CD8-positive, alpha-beta memory T cell (primary cell): Measurements from ENCODE around the gene ARAP3. TPM values are rescaled to one million over a fixed set of nuclear protein-coding genes. Genes with fewer than 3 reads are reported as not detected.
A peak's percentile ranks its signal among the peaks of the same experiment; 100 is the strongest.
"Not testable (repeated sequence)": the region's sequence is repeated elsewhere in the genome, so short reads cannot be mapped to it uniquely, and the experiment has no call there.

Source experiments
- CTCF ChIA-PET: fragments of 350-600 bp; sonication (Branson Sonifier 250); formaldehyde crosslinking; loops from one replicate; lab custom pipeline; 2021; ENCODE audit warnings: antibody characterized with exemption; lab: Charles Lee
- POLR2A ChIA-PET: fragments of 350-600 bp; sonication (Branson Sonifier 250); formaldehyde crosslinking; loops from one replicate; lab custom pipeline; 2021; ENCODE audit warnings: antibody characterized with exemption; lab: Charles Lee
- DNase-seq, 5 donors: peaks; one replicate each; pipeline versions ENCODE4 v3.0.0 to v3.0.0-alpha.2; 2020 to 2022; ENCODE audit warnings: mixed read lengths in 1 of 5
- H3K27ac ChIP-seq: one replicate; pipeline ENCODE4 v1.7.0; 2013; ENCODE audit warnings: low read depth, mild to moderate bottlenecking, low read length, moderate library complexity
- H3K27me3 ChIP-seq: 2 replicates; pipeline ENCODE4 v1.7.0; 2013; ENCODE audit warnings: low read length, mild to moderate bottlenecking; ENCODE audit not compliant: insufficient read depth, poor library complexity, severe bottlenecking
- H3K36me3 ChIP-seq: 2 replicates; pipeline ENCODE4 v1.7.0; 2013; ENCODE audit warnings: mild to moderate bottlenecking, low read length, moderate library complexity; ENCODE audit not compliant: insufficient read depth
- H3K4me1 ChIP-seq: 2 replicates; pipeline ENCODE4 v1.7.0; 2013; ENCODE audit warnings: mild to moderate bottlenecking, low read length, moderate library complexity; ENCODE audit not compliant: insufficient read depth
- H3K4me3 ChIP-seq: 2 replicates; pipeline ENCODE4 v1.7.0; 2013; ENCODE audit warnings: mild to moderate bottlenecking, low read length
- H3K9me3 ChIP-seq: 2 replicates; pipeline ENCODE4 v1.7.0; 2013; ENCODE audit warnings: mild to moderate bottlenecking, low read length
- H3K27ac Mint-ChIP-seq, 8 donors: one replicate each; pipeline ENCODE4 v1.8.0; 2020 to 2021; ENCODE audit warnings: mixed read lengths in 8 of 8, mild to moderate bottlenecking in 6 of 8, inconsistent platforms in 3 of 8, moderate library complexity in 3 of 8
- H3K27me3 Mint-ChIP-seq, 2 donors: one replicate each; pipeline ENCODE4 v1.8.0; 2020 to 2021; ENCODE audit warnings: mixed read lengths in 2 of 2, mild to moderate bottlenecking in 1 of 2, moderate library complexity in 1 of 2
- H3K36me3 Mint-ChIP-seq, 3 donors: one replicate each; pipeline ENCODE4 v1.8.0; 2020 to 2021; ENCODE audit warnings: mixed read lengths in 3 of 3, inconsistent platforms in 1 of 3, mild to moderate bottlenecking in 1 of 3
- H3K4me1 Mint-ChIP-seq, 3 donors: one replicate each; pipeline ENCODE4 v1.8.0; 2020 to 2021; ENCODE audit warnings: mixed read lengths in 3 of 3, inconsistent platforms in 1 of 3, mild to moderate bottlenecking in 1 of 3
- H3K4me3 Mint-ChIP-seq, 7 donors: one replicate each; pipeline ENCODE4 v1.8.0; 2020 to 2021; ENCODE audit warnings: mixed read lengths in 7 of 7, mild to moderate bottlenecking in 6 of 7, moderate library complexity in 4 of 7, inconsistent platforms in 2 of 7
- H3K9me3 Mint-ChIP-seq, 5 donors: one replicate each; pipeline ENCODE4 v1.8.0; 2020 to 2022; ENCODE audit warnings: mixed read lengths in 5 of 5, mild to moderate bottlenecking in 3 of 5, moderate library complexity in 2 of 5, inconsistent platforms in 1 of 5
- polyA plus RNA-seq: library from polyadenylated mRNA; unstranded; fragments of 300-500 nt; fragmentation: Illumina TruSeq; gene quantifications from one replicate; pipeline ENCODE4 v1.2.3, GENCODE V29; 2021
- total RNA-seq, 2 experiments: library from RNA; stranded (reverse); gene quantifications; one replicate each; pipeline ENCODE4 v1.2.3, GENCODE V29; 2021

Gene ARAP3
- 1 to 10 TPM; 6.9 to 7.9 TPM for total RNA-seq
- 0.20 TPM for polyA plus RNA-seq

- Histone ChIP-seq H3K27ac (peak within 1 kb of the TSS; percentile 38), H3K36me3 (no peaks in the 10 kb centered on the region)
Observed at GRCh38 chr5:141681695-141682641, at the start of gene ARAP3. ARAP3 (minus strand) TSS chr5:141682230; CDS start chr5:141680486, 1,744 bp downstream.

DNA sequence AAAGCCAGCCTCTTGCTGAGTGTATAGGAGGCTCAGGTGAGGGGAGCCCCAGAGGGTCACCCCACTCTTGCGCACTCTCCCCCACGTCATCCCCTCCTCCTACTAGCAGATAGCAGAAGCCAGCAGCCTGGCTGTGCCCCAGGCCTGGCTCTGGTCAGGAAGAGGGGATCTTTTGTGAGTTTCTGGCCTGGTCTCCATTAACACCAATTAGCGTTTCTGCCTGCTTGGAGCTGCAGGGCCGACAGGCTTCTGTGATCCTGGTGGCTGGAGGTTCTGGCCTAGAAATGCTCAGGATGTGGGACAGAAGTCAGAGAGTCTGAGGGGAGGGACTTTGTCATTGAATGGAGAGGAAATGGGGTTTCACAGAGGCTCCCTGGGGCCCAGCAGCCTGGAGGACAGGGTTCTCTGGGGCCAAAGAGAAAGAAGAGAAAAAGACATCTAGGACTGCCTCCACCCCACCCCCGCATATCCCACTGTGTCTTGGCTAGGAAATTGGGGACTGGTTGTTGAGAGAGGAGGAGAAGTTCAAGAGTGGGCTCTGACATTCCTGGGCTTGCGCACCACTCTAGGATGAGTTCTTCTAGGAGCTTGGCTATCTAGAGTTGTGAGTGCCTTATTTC is 47.5 kb upstream of the ARAP3 start:
- Mint-ChIP-seq H3K4me1 (no peaks in the 10 kb centered on the region), H3K9me3 (no peaks in the 10 kb centered on the region), H3K27me3 (peaks cover 11 to 24% of the 10 kb centered on the region in 2 donors), H3K4me3 (no peak overlapping the region), H3K36me3 (no peaks in the 10 kb centered on the region), H3K27ac (no peak overlapping the region)
- ChIA-PET POLR2A (no interaction called here), CTCF (no interaction called here)
- DNase-seq: no peak
- no peaks in the 10 kb centered on the region for H3K27me3 ChIP-seq
- H3K4me1 ChIP-seq: no peaks in the 10 kb centered on the region
- H3K27ac ChIP-seq: no peak overlapping the region
- no peaks in the 10 kb centered on the region for H3K9me3 ChIP-seq
- no peak overlapping the region for H3K4me3 ChIP-seq
- no peaks in the 10 kb centered on the region for H3K36me3 ChIP-seq

More at GRCh38 chr5:141681695-141682641, at the start of gene ARAP3:
- Histone ChIP-seq H3K9me3 (no peaks in the 10 kb centered on the region), H3K4me3 (peak within 1 kb of the TSS; percentile 50), H3K4me1 (peaks cover 27% of the 10 kb centered on the region), H3K27me3 (no peaks in the 10 kb centered on the region)
- Mint-ChIP-seq H3K4me3 (peak within 1 kb of the TSS; percentile 65 to 91 (median 84)), H3K27me3 (peaks cover 0 to 4% of the 10 kb centered on the region in 2 donors), H3K36me3 (peaks cover 0 to 1% (median 0%) of the 10 kb centered on the region in 3 donors), H3K4me1 (peaks cover 25 to 46% (median 29%) of the 10 kb centered on the region in 3 donors), H3K9me3 (no peaks in the 10 kb centered on the region), H3K27ac (peak within 1 kb of the TSS; percentile 7 to 93 (median 78))
- ChIA-PET POLR2A (interaction anchor here (0.8 to 1.9 kb wide), 2 partner anchors 11 kb away, joined by 3 to 17 read pairs; no protein-coding TSS in a partner anchor), CTCF (interaction anchor here (0.9 to 7.1 kb wide), 7 partner anchors 12 to 278 kb away, joined by 3 to 61 read pairs (median 14); partner anchors contain the start of gene PCDH1)
- DNase-seq: peak in 4 of 5 donors; percentile 17 to 64 (median 39)

DNA sequence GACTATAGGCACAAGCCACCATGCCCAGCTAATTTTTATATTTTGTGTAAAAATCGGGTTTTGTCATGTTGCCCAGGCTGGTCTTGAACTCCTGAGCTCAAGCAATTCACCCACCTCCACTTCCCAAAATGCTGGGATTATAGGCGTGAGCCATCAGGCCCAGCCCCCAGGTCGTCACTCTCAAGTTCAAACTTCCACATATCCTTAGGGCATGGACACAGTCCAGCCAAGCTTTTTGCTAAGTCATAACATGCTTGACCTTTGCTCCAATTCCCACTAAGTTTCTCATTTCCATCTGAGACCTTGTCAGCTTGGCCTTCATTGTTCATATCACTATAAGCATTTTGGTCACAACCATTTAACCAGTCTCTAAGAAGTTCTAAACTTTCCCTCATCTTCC is 43.9 kb upstream of the ARAP3 start:
- CTCF ChIA-PET: interaction anchor here (1.1 kb wide), 1 partner anchor 154 kb away, joined by 3 read pairs; no protein-coding TSS in a partner anchor

DNA sequence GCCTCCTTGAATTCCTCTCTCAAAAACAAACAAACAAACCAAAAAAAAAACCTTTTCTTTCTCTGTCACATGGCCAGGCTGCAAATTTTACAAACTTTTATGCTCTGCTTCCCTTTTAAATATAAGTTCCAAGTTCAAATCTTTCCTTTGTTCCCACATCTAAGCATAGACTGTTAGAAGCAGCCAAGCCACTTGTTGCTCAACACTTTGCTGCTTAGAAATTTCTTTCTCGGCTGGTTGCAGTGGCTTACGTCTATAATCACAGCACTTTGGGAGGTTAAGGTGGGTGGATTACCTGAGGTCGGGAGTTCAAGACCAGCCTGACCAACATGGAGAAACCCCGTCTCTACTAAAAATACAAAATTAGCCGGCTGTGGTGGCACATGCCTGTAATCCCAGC is 43.1 kb upstream of the ARAP3 start:
- H3K4me3 Mint-ChIP-seq, POLR2A ChIA-PET, H3K27me3 ChIP-seq, H3K4me1 ChIP-seq, H3K36me3 ChIP-seq, DNase-seq, H3K27ac ChIP-seq, H3K4me3 ChIP-seq, H3K4me1 Mint-ChIP-seq, H3K9me3 ChIP-seq, H3K36me3 Mint-ChIP-seq, H3K9me3 Mint-ChIP-seq, H3K27ac Mint-ChIP-seq: not testable (repeated sequence)
- CTCF ChIA-PET: interaction anchor here (0.7 to 1.1 kb wide), 2 partner anchors 23 to 154 kb away, joined by 3 read pairs; no protein-coding TSS in a partner anchor
- H3K27me3 Mint-ChIP-seq: peaks cover 4 to 14% of the 10 kb centered on the region in 2 donors

More for the DNA sequence above, 43.9 kb upstream of the ARAP3 start:
- H3K36me3 ChIP-seq: no peaks in the 10 kb centered on the region
- Mint-ChIP-seq H3K4me3 (no peak overlapping the region), H3K27ac (no peak overlapping the region), H3K36me3 (no peaks in the 10 kb centered on the region), H3K27me3 (peaks cover 4 to 19% of the 10 kb centered on the region in 2 donors), H3K9me3 (no peaks in the 10 kb centered on the region), H3K4me1 (no peaks in the 10 kb centered on the region)
- H3K9me3 ChIP-seq: no peaks in the 10 kb centered on the region
- POLR2A ChIA-PET: no interaction called here
- no peak overlapping the region for H3K27ac ChIP-seq
- H3K4me3 ChIP-seq: no peak overlapping the region
- no peak for DNase-seq
- H3K27me3 ChIP-seq: no peaks in the 10 kb centered on the region
- H3K4me1 ChIP-seq: no peaks in the 10 kb centered on the region

DNA sequence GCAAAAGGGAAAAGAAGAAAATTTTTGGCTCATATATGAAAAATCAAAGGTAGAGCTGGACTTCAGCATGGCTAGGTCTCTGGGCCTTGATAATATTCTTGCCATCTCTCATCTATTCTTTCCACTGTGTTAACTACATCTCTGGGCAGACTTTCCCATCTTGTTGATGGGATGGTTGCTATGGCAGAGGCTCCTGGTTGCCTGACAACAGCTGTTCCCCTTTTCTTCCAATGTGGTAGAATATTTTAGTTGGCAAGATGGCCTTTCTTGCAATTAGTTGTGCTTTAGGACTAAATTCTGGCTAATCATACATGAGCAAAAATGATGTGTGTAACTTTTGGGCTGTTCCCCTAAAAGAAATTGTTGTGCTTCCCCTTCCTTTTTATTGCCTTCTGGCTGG is 40.2 kb upstream of the ARAP3 start:
- Mint-ChIP-seq H3K9me3 (no peaks in the 10 kb centered on the region), H3K27ac (no peak overlapping the region), H3K4me1 (no peaks in the 10 kb centered on the region), H3K27me3 (peaks cover 5 to 7% of the 10 kb centered on the region in 2 donors), H3K36me3 (no peaks in the 10 kb centered on the region), H3K4me3 (no peak overlapping the region)
- Histone ChIP-seq H3K9me3 (no peaks in the 10 kb centered on the region), H3K27ac (no peak overlapping the region), H3K27me3 (no peaks in the 10 kb centered on the region), H3K36me3 (no peaks in the 10 kb centered on the region), H3K4me3 (no peak overlapping the region), H3K4me1 (no peaks in the 10 kb centered on the region)
- ChIA-PET POLR2A (no interaction called here), CTCF (interaction anchor here (1.8 kb wide), 1 partner anchor 157 kb away, joined by 7 read pairs; no protein-coding TSS in a partner anchor)
- no peak for DNase-seq

- no peak overlapping the region for H3K27ac ChIP-seq
- Mint-ChIP-seq H3K27ac (no peak overlapping the region), H3K4me1 (no peaks in the 10 kb centered on the region), H3K27me3 (peaks cover 8 to 26% of the 10 kb centered on the region in 2 donors), H3K36me3 (no peaks in the 10 kb centered on the region), H3K4me3 (no peak overlapping the region), H3K9me3 (no peaks in the 10 kb centered on the region)
- H3K4me1 ChIP-seq: no peaks in the 10 kb centered on the region
- POLR2A ChIA-PET: no interaction called here
- DNase-seq: no peak
- no peaks in the 10 kb centered on the region for H3K27me3 ChIP-seq
- H3K4me3 ChIP-seq: no peak overlapping the region
- CTCF ChIA-PET: interaction anchor here (1.3 to 1.6 kb wide), 3 partner anchors 25 to 244 kb away, joined by 3 to 4 read pairs (median 4); no protein-coding TSS in a partner anchor
- no peaks in the 10 kb centered on the region for H3K36me3 ChIP-seq
- H3K9me3 ChIP-seq: no peaks in the 10 kb centered on the region
Observed at GRCh38 chr5:141717043-141717442, 35.0 kb upstream of the ARAP3 start.

DNA sequence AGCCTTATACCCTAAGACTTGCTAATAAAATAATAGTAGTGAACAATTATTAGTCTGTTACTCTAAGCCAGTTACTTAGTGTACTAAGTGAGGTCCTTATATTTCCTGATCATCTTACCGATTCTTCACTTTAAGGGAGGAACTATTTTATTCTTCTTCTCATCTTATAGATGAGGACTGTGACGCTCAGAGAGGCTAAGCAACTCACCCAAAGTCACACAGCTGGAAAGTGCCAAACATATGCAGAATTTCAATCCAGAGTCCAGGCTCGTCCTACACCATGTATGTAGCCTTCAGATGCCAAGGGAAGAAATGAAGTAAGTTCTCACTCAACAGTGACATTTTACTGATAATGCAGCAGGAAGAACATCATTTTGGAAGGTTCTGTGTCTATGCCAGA is 34.4 kb upstream of the ARAP3 start:
- CTCF ChIA-PET: interaction anchor here (1.3 to 1.6 kb wide), 2 partner anchors 24 to 244 kb away, joined by 3 to 4 read pairs; no protein-coding TSS in a partner anchor
- H3K9me3 ChIP-seq: no peaks in the 10 kb centered on the region
- peaks cover 8 to 26% of the 10 kb centered on the region in 2 donors for H3K27me3 Mint-ChIP-seq
- POLR2A ChIA-PET: interaction anchor here (0.5 kb wide), 1 partner anchor 108 kb away, joined by 5 read pairs; no protein-coding TSS in a partner anchor
- no peak overlapping the region for H3K27ac ChIP-seq
- no peak for DNase-seq
- no peaks in the 10 kb centered on the region for H3K4me1 ChIP-seq
- no peaks in the 10 kb centered on the region for H3K27me3 ChIP-seq
- no peaks in the 10 kb centered on the region for H3K36me3 ChIP-seq
- H3K4me3 ChIP-seq: no peak overlapping the region
- H3K36me3 Mint-ChIP-seq: no peaks in the 10 kb centered on the region
- no peak overlapping the region for H3K4me3 Mint-ChIP-seq
- H3K4me1 Mint-ChIP-seq: no peaks in the 10 kb centered on the region
- H3K27ac Mint-ChIP-seq: no peak overlapping the region
- H3K9me3 Mint-ChIP-seq: no peaks in the 10 kb centered on the region
